K562 (cell line): ENCODE results near the gene PQBP1. TPM values are rescaled to one million over a fixed set of nuclear protein-coding genes. Genes with fewer than 3 reads are reported as not detected.

Experiments used
- ADNP ChIP-seq: fragments of 200-800 bp; sonication (Bioruptor generic); IDR thresholded peaks from 2 replicates; pipeline ENCODE4 v1.6.1; 2016; ENCODE audit warnings: missing genetic modification characterization, missing compliant biosample characterization
- ILK ChIP-seq: fragments of 450-650 bp; IDR thresholded peaks from 2 replicates; pipeline ENCODE4 v1.6.1; 2016; ENCODE audit warnings: missing genetic modification characterization, low read depth, mild to moderate bottlenecking, missing compliant biosample characterization, moderate library complexity, borderline replicate concordance
- MEF2D ChIP-seq: conservative IDR thresholded peaks from 2 replicates; pipeline ENCODE4 v1.6.1; 2016; ENCODE audit warnings: low read depth, missing genetic modification characterization, missing compliant biosample characterization
- SMARCA4 ChIP-seq: fragments of 450-650 bp; IDR thresholded peaks from 2 replicates; pipeline ENCODE4 v1.6.1; 2016
- SRSF9 ChIP-seq: fragments of 200-400 bp; formaldehyde crosslinking; IDR thresholded peaks from 2 replicates; pipeline ENCODE4 v1.6.1; 2017; ENCODE audit warnings: low read depth, low read length, borderline replicate concordance
- SUPT5H ChIP-seq: fragments of 450-650 bp; IDR thresholded peaks from 2 replicates; pipeline ENCODE4 v1.6.1; 2016
- ZNF224 ChIP-seq: sonication (generic); formaldehyde crosslinking; IDR thresholded peaks from 2 replicates; pipeline ENCODE4 v1.8.0; 2022; ENCODE audit warnings: mild to moderate bottlenecking, missing genetic modification reagents
- ZSCAN29 ChIP-seq: fragments of 450-650 bp; IDR thresholded peaks from 2 replicates; pipeline ENCODE4 v1.6.1; 2017
- polyA plus RNA-seq, 8 experiments: library from polyadenylated mRNA; depleted of rRNA in 4 of 8; stranded (reverse) in 5 of 8; unstranded in 3 of 8; fragments of >200 nt; fragmentation: Nextera tagmentation in 2 of 8; fragmentation: Illumina TruSeq in 1 of 8; extraction: Ambion mirVana in 2 of 8; extraction: Trizol in 1 of 8; gene quantifications; 2 replicates each; pipeline versions ENCODE4 v1.2.1 to v1.2.3, GENCODE V29; 2011 to 2014; ENCODE audit warnings: inconsistent platforms in 1 of 8, missing spikeins in 1 of 8
- total RNA-seq, 7 experiments: library from RNA; depleted of rRNA in 6 of 7; stranded (reverse); fragments of >200 nt in 6 of 7; fragmentation: Illumina TruSeq in 2 of 7; extraction: Trizol in 2 of 7; gene quantifications; 2 replicates each; pipeline versions ENCODE4 v1.2.1 to v1.2.3, GENCODE V29; 2011 to 2021; ENCODE audit warnings: low replicate concordance in 1 of 7
- TF ChIP-seq, protein P1 (sequence below): sonication (generic); formaldehyde crosslinking; IDR thresholded peaks from 2 replicates; pipeline ENCODE4 v1.8.0; 2023; ENCODE audit warnings: mild to moderate bottlenecking, missing genetic modification reagents
- TF ChIP-seq, protein P2 (sequence below): fragments of 450-650 bp; IDR thresholded peaks from 2 replicates; pipeline ENCODE4 v1.6.1; 2016; ENCODE audit warnings: mild to moderate bottlenecking
- TF ChIP-seq, protein P3 (sequence below), 2 experiments: IDR thresholded peaks in 1 of 2; conservative IDR thresholded peaks in 1 of 2; 2 replicates each; pipeline ENCODE4 v1.6.1; 2016; ENCODE audit warnings: low read depth in 2 of 2, mild to moderate bottlenecking in 1 of 2, missing compliant biosample characterization in 1 of 2, missing genetic modification characterization in 1 of 2, moderate library complexity in 1 of 2

PQBP1 gene
- total and polyA plus RNA-seq, 9 of the 15 experiments (the other 6 are each of a cell fraction or from before 2014, with no cell fraction given) = 41.3 to 262 (median 112) TPM

DNA sequence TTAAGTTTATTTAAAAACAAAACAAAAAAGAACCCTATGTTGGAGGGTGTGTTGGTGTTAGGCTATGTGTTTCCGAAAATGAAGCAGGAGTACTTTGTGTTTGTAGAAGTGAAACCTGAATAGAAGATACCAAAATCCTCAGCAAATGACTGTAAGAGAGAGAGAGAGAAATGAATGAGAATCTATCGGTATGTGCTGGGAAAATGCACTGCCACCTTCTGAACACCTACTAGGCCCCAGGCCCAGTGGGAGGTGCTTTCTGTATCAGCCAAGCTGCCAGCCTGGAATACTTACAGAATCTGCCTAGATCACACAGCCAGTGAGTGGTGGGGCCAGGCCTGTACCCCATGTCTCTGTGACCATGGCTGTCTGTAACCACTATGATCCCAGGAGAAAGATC is 36.0 kb downstream of the PQBP1 start (continued):
- TF ChIP-seq SRSF9 (no peak), ZSCAN29 (no peak), ILK (no peak), ZNF224 (no peak), SUPT5H (no peak), SMARCA4 (no peak), MEF2D (tag) (no peak), ADNP (tag) (no peak)
- TF ChIP-seq, protein P1, sequence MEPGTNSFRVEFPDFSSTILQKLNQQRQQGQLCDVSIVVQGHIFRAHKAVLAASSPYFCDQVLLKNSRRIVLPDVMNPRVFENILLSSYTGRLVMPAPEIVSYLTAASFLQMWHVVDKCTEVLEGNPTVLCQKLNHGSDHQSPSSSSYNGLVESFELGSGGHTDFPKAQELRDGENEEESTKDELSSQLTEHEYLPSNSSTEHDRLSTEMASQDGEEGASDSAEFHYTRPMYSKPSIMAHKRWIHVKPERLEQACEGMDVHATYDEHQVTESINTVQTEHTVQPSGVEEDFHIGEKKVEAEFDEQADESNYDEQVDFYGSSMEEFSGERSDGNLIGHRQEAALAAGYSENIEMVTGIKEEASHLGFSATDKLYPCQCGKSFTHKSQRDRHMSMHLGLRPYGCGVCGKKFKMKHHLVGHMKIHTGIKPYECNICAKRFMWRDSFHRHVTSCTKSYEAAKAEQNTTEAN = no peak
- TF ChIP-seq, protein P2, sequence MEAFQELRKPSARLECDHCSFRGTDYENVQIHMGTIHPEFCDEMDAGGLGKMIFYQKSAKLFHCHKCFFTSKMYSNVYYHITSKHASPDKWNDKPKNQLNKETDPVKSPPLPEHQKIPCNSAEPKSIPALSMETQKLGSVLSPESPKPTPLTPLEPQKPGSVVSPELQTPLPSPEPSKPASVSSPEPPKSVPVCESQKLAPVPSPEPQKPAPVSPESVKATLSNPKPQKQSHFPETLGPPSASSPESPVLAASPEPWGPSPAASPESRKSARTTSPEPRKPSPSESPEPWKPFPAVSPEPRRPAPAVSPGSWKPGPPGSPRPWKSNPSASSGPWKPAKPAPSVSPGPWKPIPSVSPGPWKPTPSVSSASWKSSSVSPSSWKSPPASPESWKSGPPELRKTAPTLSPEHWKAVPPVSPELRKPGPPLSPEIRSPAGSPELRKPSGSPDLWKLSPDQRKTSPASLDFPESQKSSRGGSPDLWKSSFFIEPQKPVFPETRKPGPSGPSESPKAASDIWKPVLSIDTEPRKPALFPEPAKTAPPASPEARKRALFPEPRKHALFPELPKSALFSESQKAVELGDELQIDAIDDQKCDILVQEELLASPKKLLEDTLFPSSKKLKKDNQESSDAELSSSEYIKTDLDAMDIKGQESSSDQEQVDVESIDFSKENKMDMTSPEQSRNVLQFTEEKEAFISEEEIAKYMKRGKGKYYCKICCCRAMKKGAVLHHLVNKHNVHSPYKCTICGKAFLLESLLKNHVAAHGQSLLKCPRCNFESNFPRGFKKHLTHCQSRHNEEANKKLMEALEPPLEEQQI = no peak
- TF ChIP-seq, protein P3, sequence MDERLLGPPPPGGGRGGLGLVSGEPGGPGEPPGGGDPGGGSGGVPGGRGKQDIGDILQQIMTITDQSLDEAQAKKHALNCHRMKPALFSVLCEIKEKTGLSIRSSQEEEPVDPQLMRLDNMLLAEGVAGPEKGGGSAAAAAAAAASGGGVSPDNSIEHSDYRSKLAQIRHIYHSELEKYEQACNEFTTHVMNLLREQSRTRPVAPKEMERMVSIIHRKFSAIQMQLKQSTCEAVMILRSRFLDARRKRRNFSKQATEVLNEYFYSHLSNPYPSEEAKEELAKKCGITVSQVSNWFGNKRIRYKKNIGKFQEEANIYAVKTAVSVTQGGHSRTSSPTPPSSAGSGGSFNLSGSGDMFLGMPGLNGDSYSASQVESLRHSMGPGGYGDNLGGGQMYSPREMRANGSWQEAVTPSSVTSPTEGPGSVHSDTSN (CRISPR knock-in tag; IDR thresholded peaks at IDR 0.05; ENCODE audit: low read depth) = no peak
- TF ChIP-seq, protein P3 (tag; conservative IDR thresholded peaks at IDR 0.05; ENCODE audit: low read depth) = no peak
